H1 (cell line): ENCODE results near the gene KYNU. TPM values are rescaled to one million over a fixed set of nuclear protein-coding genes. Genes with fewer than 3 reads are reported as not detected.

Experiments used
- polyA plus RNA-seq, 7 experiments: library from polyadenylated mRNA; depleted of rRNA in 3 of 7; stranded (reverse) in 5 of 7; unstranded in 2 of 7; fragments of >200 nt in 5 of 7; fragments of 200-250 nt in 2 of 7; gene quantifications; 1 replicate in 5 of 7; 2 replicates in 1 of 7; 4 replicates in 1 of 7; pipeline versions ENCODE4 v1.2.1 to v1.2.3, GENCODE V29; 2011 to 2013; ENCODE audit warnings: missing spikeins in 2 of 7, mixed read lengths in 2 of 7
- total RNA-seq: library from RNA; stranded (reverse); fragmentation: NEBNext Ultra II Directional; extraction: Animal tissue kit (Norgen Biotek cat#: 25700); gene quantifications from 2 replicates; pipeline ENCODE4 v1.2.1, GENCODE V29; 2021
- TF ChIP-seq, protein P1 (sequence below): fragments of 300-600 bp; sonication (generic); IDR thresholded peaks from 2 replicates; pipeline ENCODE4 v1.7.1; 2012; ENCODE audit warnings: low read length, moderate library complexity, mild to moderate bottlenecking, inconsistent platforms; ENCODE audit not compliant: insufficient replicate concordance

The KYNU gene
- total and polyA plus RNA-seq, 2 of the 8 experiments (the other 6 are each of a cell fraction or from before 2014, with no cell fraction given): 0.09 to 0.13 TPM

DNA sequence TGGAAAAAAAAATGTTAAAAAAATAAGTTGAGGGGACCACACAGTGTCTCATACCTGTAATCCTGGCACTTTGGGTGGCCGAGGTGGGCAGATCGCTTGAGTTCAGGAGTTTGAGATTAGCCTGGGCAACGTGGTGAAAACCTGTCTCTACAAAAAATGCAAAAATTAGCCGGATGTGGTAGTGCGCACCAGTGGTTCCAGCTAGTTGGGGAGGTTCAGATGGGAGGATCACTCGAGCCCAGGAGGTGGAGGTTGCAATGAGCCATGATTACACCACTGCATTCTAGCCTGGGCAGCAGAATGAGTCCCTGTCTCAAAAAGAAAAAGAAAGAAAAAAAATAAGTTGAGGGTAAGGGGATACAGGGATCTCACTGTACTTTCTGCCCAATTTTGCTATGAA lies 6.1 kb upstream of the KYNU start (continued):
- TF ChIP-seq, protein P1, sequence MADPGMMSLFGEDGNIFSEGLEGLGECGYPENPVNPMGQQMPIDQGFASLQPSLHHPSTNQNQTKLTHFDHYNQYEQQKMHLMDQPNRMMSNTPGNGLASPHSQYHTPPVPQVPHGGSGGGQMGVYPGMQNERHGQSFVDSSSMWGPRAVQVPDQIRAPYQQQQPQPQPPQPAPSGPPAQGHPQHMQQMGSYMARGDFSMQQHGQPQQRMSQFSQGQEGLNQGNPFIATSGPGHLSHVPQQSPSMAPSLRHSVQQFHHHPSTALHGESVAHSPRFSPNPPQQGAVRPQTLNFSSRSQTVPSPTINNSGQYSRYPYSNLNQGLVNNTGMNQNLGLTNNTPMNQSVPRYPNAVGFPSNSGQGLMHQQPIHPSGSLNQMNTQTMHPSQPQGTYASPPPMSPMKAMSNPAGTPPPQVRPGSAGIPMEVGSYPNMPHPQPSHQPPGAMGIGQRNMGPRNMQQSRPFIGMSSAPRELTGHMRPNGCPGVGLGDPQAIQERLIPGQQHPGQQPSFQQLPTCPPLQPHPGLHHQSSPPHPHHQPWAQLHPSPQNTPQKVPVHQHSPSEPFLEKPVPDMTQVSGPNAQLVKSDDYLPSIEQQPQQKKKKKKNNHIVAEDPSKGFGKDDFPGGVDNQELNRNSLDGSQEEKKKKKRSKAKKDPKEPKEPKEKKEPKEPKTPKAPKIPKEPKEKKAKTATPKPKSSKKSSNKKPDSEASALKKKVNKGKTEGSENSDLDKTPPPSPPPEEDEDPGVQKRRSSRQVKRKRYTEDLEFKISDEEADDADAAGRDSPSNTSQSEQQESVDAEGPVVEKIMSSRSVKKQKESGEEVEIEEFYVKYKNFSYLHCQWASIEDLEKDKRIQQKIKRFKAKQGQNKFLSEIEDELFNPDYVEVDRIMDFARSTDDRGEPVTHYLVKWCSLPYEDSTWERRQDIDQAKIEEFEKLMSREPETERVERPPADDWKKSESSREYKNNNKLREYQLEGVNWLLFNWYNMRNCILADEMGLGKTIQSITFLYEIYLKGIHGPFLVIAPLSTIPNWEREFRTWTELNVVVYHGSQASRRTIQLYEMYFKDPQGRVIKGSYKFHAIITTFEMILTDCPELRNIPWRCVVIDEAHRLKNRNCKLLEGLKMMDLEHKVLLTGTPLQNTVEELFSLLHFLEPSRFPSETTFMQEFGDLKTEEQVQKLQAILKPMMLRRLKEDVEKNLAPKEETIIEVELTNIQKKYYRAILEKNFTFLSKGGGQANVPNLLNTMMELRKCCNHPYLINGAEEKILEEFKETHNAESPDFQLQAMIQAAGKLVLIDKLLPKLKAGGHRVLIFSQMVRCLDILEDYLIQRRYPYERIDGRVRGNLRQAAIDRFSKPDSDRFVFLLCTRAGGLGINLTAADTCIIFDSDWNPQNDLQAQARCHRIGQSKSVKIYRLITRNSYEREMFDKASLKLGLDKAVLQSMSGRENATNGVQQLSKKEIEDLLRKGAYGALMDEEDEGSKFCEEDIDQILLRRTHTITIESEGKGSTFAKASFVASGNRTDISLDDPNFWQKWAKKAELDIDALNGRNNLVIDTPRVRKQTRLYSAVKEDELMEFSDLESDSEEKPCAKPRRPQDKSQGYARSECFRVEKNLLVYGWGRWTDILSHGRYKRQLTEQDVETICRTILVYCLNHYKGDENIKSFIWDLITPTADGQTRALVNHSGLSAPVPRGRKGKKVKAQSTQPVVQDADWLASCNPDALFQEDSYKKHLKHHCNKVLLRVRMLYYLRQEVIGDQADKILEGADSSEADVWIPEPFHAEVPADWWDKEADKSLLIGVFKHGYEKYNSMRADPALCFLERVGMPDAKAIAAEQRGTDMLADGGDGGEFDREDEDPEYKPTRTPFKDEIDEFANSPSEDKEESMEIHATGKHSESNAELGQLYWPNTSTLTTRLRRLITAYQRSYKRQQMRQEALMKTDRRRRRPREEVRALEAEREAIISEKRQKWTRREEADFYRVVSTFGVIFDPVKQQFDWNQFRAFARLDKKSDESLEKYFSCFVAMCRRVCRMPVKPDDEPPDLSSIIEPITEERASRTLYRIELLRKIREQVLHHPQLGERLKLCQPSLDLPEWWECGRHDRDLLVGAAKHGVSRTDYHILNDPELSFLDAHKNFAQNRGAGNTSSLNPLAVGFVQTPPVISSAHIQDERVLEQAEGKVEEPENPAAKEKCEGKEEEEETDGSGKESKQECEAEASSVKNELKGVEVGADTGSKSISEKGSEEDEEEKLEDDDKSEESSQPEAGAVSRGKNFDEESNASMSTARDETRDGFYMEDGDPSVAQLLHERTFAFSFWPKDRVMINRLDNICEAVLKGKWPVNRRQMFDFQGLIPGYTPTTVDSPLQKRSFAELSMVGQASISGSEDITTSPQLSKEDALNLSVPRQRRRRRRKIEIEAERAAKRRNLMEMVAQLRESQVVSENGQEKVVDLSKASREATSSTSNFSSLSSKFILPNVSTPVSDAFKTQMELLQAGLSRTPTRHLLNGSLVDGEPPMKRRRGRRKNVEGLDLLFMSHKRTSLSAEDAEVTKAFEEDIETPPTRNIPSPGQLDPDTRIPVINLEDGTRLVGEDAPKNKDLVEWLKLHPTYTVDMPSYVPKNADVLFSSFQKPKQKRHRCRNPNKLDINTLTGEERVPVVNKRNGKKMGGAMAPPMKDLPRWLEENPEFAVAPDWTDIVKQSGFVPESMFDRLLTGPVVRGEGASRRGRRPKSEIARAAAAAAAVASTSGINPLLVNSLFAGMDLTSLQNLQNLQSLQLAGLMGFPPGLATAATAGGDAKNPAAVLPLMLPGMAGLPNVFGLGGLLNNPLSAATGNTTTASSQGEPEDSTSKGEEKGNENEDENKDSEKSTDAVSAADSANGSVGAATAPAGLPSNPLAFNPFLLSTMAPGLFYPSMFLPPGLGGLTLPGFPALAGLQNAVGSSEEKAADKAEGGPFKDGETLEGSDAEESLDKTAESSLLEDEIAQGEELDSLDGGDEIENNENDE: no peak
